Measurements from ENCODE around the gene SMURF1.

The SMURF1 gene

DNA sequence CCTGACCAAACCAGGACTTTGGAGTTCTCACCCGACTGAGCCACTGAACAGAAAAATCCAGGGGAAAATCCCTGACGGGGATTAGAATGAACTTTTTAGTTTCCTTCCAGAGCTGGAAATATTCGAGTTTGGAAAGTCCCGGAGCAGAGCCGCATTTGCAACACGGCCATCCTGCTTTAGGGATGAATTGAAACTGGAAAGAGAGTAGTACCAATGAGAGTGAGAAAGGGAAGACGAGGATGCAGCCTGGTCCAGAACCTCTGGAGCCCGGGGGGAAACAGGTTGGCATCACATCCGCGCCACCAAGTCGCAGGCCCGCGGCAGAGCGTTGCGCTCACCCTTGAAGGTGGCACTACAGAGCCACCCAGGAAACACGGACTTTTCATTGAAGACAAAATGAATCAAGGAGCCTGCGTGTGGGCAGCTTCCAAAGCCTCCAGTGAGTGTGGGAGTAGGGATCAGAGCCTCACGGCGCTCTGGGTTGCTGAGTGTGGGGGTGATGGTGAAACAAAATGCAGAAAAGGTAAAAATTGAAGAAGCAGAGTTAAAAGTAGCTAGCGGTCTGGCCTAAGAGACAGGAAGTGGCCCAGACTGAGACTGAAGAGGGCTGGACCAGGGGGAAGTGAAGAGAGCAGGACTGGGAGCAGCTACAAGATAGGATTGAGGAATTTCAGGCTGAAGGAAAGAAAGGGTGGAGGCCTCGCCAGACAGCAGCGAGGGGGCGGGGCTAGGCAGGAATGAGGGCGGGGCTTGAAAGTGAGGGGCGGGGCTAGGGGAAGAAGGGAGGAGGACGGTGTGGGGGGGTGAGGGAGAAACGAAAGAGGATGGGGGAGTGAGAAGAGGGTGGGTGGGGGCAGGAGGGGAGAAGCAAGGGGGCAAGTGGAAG is 1.8 kb downstream of the SMURF1 start:
- Histone ChIP-seq H2AFZ (peak overlapping the region; percentile 49), H3K9me3 (ENCODE audit: control insufficient read depth, low read length) (no peaks in the 10 kb centered on the region), H3K27me3 (ENCODE audit: control insufficient read depth, insufficient read depth, low read length) (no peaks in the 10 kb centered on the region), H3K4me2 (ENCODE audit: low read length) (peak overlapping the region; percentile 44), H3K4me3 (ENCODE audit: low read depth, low read length) (peak overlapping the region; percentile 39), H3K36me3 (ENCODE audit: control insufficient read depth, insufficient read depth, low read length) (no peaks in the 10 kb centered on the region), H3K9ac (no peak overlapping the region), H3K4me1 (peaks cover 3% of the 10 kb centered on the region), H3K79me2 (peaks cover 5% of the 10 kb centered on the region), H3K27ac (peak overlapping the region; percentile 55)
- no peak for TF ChIP-seq CTCF (IDR thresholded peaks at IDR 0.05)

- no peaks in the 10 kb centered on the region for H3K27me3 ChIP-seq (ENCODE audit: control insufficient read depth, insufficient read depth, low read length)
- no peak overlapping the region for H3K27ac ChIP-seq
- peak overlapping the region; percentile 44 for H3K4me2 ChIP-seq (ENCODE audit: low read length)
- no peaks in the 10 kb centered on the region for H3K36me3 ChIP-seq (ENCODE audit: control insufficient read depth, insufficient read depth, low read length)
- TF ChIP-seq CTCF (IDR thresholded peaks at IDR 0.05), result no peak
- no peaks in the 10 kb centered on the region for H3K9me3 ChIP-seq (ENCODE audit: control insufficient read depth, low read length)
- H3K4me3 ChIP-seq (ENCODE audit: low read depth, low read length), result peak overlapping the region; percentile 39
- H3K9ac ChIP-seq, result no peak overlapping the region
- H3K79me2 ChIP-seq, result peaks cover 11% of the 10 kb centered on the region
- no peak overlapping the region for H2AFZ ChIP-seq
- peaks cover 3% of the 10 kb centered on the region for H3K4me1 ChIP-seq
These were observed 2.6 kb downstream of the SMURF1 start for GRCh38 chr7:99141334-99141733.

DNA sequence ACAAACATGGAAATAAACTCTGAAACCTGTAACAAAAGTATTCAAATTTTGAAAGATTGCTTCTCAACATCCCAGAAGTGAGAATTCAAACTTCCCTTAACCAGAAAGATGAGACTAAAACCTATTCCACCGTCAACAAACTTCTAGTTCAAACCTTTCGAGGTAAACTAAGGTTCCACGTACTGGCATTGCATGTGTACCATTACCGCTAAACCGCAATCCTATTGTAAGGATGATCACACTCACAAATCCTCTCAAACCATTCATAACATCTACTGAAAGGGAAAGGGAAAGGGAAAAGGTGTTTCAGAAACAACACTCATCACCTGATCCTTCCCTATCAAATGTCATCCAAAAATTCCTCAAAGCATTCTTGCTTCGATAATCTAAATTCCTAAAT is 3.1 kb downstream of the SMURF1 start:
- Histone ChIP-seq H3K79me2 (peaks cover 11% of the 10 kb centered on the region), H3K27me3 (ENCODE audit: control insufficient read depth, insufficient read depth, low read length) (no peaks in the 10 kb centered on the region), H3K4me2 (ENCODE audit: low read length) (no peak overlapping the region), H3K36me3 (ENCODE audit: control insufficient read depth, insufficient read depth, low read length) (no peaks in the 10 kb centered on the region), H2AFZ (no peak overlapping the region), H3K4me1 (peaks cover 3% of the 10 kb centered on the region), H3K9me3 (ENCODE audit: control insufficient read depth, low read length) (no peaks in the 10 kb centered on the region), H3K27ac (no peak overlapping the region), H3K4me3 (ENCODE audit: low read depth, low read length) (no peak overlapping the region), H3K9ac (no peak overlapping the region)
- TF ChIP-seq CTCF (IDR thresholded peaks at IDR 0.05), result no peak

DNA sequence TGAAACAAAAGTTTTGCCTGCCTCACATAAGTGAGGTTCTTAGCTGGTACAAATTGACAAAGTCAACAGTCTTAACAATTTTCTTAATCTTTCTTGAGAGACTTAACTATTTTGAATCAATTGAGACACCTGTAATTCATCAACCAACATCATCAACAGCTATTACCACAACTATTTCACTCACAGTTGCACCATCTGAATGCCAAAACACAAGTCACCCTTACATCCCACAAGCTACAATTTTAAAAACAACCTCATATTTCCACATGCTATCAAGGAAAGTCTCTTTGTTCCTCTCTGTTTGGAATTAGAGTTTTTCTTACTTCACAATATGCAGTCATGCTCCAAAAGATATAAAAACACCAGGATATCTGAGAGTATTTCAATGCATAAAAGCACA is 4.9 kb downstream of the SMURF1 start:
- peaks cover 3% of the 10 kb centered on the region for H3K4me1 ChIP-seq
- H2AFZ ChIP-seq, result no peak overlapping the region
- peaks cover 13% of the 10 kb centered on the region for H3K79me2 ChIP-seq
- H3K9me3 ChIP-seq (ENCODE audit: control insufficient read depth, low read length), result no peaks in the 10 kb centered on the region
- no peak overlapping the region for H3K27ac ChIP-seq
- H3K4me2 ChIP-seq (ENCODE audit: low read length), result no peak overlapping the region
- no peaks in the 10 kb centered on the region for H3K27me3 ChIP-seq (ENCODE audit: control insufficient read depth, insufficient read depth, low read length)
- H3K9ac ChIP-seq, result no peak overlapping the region
- H3K4me3 ChIP-seq (ENCODE audit: low read depth, low read length), result no peak overlapping the region
- no peak for TF ChIP-seq CTCF (IDR thresholded peaks at IDR 0.05)
- no peaks in the 10 kb centered on the region for H3K36me3 ChIP-seq (ENCODE audit: control insufficient read depth, insufficient read depth, low read length)

Measured in parathyroid adenoma (tissue), 2 donors.